Measurements from ENCODE around the gene FBXW10B. TPM values are rescaled to one million over a fixed set of nuclear protein-coding genes. Genes with fewer than 3 reads are reported as not detected.
"Not testable (repeated sequence)": the region's sequence is repeated elsewhere in the genome, so short reads cannot be mapped to it uniquely, and the experiment has no call there.

The FBXW10B gene
- 1 to 10 TPM in 1 of 2 donors, under 1 TPM in 1; 0.42 to 4.2 TPM for total RNA-seq

DNA sequence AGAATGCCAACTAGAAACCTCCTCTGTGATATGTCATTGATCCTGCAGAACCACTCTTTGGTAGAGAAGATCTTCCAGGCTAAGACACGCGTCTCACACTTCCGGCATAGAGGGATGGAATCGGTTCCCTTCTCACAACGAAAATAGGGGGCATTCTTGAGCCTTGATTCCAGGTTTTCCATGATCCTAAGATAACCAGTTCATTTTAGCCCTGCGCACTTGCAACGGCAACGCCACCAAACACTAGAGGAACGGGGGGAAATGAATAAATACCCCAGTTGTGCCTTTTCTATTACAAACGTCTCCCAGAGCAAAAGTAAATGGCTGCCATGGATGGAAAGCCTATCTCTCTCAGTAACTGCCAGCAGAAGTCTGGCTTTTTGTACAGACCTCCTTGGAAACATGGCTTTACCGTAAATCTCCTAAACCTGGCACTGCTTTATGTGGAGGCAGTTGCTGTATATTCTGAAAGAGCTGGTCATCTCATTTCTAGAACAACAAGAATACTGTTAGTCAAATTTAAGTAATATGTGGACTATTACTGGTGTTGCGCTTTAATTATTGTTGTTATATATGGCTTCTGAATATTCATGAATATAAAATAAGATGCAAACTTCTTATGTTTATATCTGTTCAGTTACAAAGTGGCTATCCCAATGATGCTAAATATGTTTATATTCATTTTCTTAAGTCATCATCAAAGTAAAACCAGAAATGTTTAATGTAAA lies at the start of gene FBXW10B:
Gene FBXW10B, minus strand, starts transcription at position 374 of the 728 bp plus-strand sequence. Its CDS starts 192 bp downstream, at position 182.
- H3K4me3 ChIP-seq; intact Hi-C loops (cut with DNase I); H3K9ac ChIP-seq (ENCODE audit: low read depth in 2 of 2, low read length in 2 of 2); H3K36me3 ChIP-seq; DNase-seq; H3K9me3 ChIP-seq; H3K4me1 ChIP-seq; H3K27me3 ChIP-seq; H3K27ac ChIP-seq: not testable (repeated sequence)

DNA sequence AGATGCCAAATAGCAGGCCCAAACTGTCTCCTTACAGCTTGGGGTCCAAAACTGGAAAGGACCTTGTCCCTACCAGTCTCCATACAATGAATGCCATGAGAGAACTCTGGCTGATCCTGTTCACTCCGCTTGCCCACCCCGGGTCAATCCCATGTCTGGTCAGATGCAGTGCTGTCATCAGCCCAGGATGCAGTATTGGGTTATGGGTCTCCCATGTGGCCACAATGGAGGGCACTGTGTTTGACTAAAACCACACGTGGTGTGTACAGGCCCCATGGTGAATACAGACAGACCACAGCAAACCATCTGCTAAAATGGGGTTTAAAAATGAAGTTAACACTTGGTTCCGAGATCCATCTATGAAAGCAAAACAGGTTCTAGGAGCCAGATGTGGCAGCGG lies 44.2 kb upstream of the FBXW10B start:
- no peaks in the 10 kb centered on the region for H3K27me3 ChIP-seq
- no peak overlapping the region for H3K9ac ChIP-seq (ENCODE audit: low read depth in 2 of 2, low read length in 2 of 2)
- H3K36me3 ChIP-seq, result no peaks in the 10 kb centered on the region
- TF ChIP-seq, protein P1, sequence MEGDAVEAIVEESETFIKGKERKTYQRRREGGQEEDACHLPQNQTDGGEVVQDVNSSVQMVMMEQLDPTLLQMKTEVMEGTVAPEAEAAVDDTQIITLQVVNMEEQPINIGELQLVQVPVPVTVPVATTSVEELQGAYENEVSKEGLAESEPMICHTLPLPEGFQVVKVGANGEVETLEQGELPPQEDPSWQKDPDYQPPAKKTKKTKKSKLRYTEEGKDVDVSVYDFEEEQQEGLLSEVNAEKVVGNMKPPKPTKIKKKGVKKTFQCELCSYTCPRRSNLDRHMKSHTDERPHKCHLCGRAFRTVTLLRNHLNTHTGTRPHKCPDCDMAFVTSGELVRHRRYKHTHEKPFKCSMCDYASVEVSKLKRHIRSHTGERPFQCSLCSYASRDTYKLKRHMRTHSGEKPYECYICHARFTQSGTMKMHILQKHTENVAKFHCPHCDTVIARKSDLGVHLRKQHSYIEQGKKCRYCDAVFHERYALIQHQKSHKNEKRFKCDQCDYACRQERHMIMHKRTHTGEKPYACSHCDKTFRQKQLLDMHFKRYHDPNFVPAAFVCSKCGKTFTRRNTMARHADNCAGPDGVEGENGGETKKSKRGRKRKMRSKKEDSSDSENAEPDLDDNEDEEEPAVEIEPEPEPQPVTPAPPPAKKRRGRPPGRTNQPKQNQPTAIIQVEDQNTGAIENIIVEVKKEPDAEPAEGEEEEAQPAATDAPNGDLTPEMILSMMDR (IDR thresholded peaks at IDR 0.05), result no peak
- H3K9me3 ChIP-seq, result no peaks in the 10 kb centered on the region
- DNase-seq, result no peak
- no peaks in the 10 kb centered on the region for H3K4me1 ChIP-seq
- no peak overlapping the region for H3K27ac ChIP-seq
- intact Hi-C loops (cut with DNase I), result no loop called here
- H3K4me3 ChIP-seq, result no peak overlapping the region

- Histone ChIP-seq H3K9ac (ENCODE audit: low read depth in 2 of 2, low read length in 2 of 2) (no peak overlapping the region), H3K36me3 (no peaks in the 10 kb centered on the region), H3K27me3 (no peaks in the 10 kb centered on the region), H3K4me3 (no peak overlapping the region), H3K9me3 (no peaks in the 10 kb centered on the region), H3K4me1 (no peaks in the 10 kb centered on the region), H3K27ac (no peak overlapping the region)
- intact Hi-C loops (cut with DNase I), result no loop called here
- DNase-seq, result no peak
- TF ChIP-seq, protein P1 (IDR thresholded peaks at IDR 0.05), result no peak
Observed at GRCh38 chr17:15663176-15663575, 43.7 kb upstream of the FBXW10B start.

DNA sequence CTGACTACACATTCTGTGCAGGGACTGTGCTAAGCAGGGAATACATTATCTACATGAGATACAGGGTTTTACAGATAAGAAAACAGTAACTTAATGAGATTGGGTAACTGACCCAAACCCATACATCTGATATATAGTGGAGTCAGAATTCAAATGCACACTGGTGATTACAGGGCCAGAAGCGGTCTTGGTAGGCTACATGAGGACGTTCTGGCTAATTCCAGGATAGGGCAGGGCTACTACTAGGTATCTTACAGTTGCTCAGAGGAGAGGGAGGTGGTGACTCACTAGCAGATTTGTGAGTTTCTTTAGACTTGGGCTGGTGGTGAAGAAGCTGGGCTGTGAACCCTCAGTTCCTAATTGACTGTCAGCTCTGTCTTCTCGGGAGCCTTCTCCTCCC lies 43.2 kb upstream of the FBXW10B start:
- intact Hi-C loops (cut with DNase I), result no loop called here
- no peak overlapping the region for H3K27ac ChIP-seq
- H3K4me3 ChIP-seq, result no peak overlapping the region
- no peaks in the 10 kb centered on the region for H3K9me3 ChIP-seq
- no peak overlapping the region for H3K9ac ChIP-seq (ENCODE audit: low read depth in 2 of 2, low read length in 2 of 2)
- no peaks in the 10 kb centered on the region for H3K4me1 ChIP-seq
- TF ChIP-seq, protein P1 (IDR thresholded peaks at IDR 0.05), result no peak
- H3K27me3 ChIP-seq, result no peaks in the 10 kb centered on the region
- no peaks in the 10 kb centered on the region for H3K36me3 ChIP-seq
- DNase-seq, result no peak

- H3K27ac ChIP-seq, result no peak overlapping the region
Observed at GRCh38 chr17:15660077-15660476, 40.6 kb upstream of the FBXW10B start.

GRCh38 chr17:15659663-15660062 lies 40.2 kb upstream of the FBXW10B start:
- DNase-seq, result no peak
- no peaks in the 10 kb centered on the region for H3K9me3 ChIP-seq
- H3K27ac ChIP-seq, result no peak overlapping the region
- H3K36me3 ChIP-seq, result no peaks in the 10 kb centered on the region
- H3K4me3 ChIP-seq, result no peak overlapping the region
- intact Hi-C loops (cut with DNase I), result no loop called here
- no peak overlapping the region for H3K9ac ChIP-seq (ENCODE audit: low read depth in 2 of 2, low read length in 2 of 2)
- no peaks in the 10 kb centered on the region for H3K27me3 ChIP-seq
- H3K4me1 ChIP-seq, result no peaks in the 10 kb centered on the region
- TF ChIP-seq, protein P1 (IDR thresholded peaks at IDR 0.05), result no peak

More at GRCh38 chr17:15660077-15660476, 40.6 kb upstream of the FBXW10B start:
- Histone ChIP-seq H3K27me3 (no peaks in the 10 kb centered on the region), H3K36me3 (no peaks in the 10 kb centered on the region), H3K9ac (ENCODE audit: low read depth in 2 of 2, low read length in 2 of 2) (no peak overlapping the region), H3K4me3 (no peak overlapping the region), H3K9me3 (no peaks in the 10 kb centered on the region), H3K4me1 (no peaks in the 10 kb centered on the region)
- no peak for DNase-seq
- intact Hi-C loops (cut with DNase I), result no loop called here
- TF ChIP-seq, protein P1 (IDR thresholded peaks at IDR 0.05), result no peak
